HEK293T (cell line): ENCODE data around the gene CCK.

Experiments
- ARNT ChIP-seq: fragments of 450-650 bp; IDR thresholded peaks from 2 replicates; pipeline ENCODE4 v1.6.1; 2017; ENCODE audit warnings: mild to moderate bottlenecking
- BHLHE40 ChIP-seq: fragments of 450-650 bp; IDR thresholded peaks from 2 replicates; pipeline ENCODE4 v1.6.1; 2016; ENCODE audit warnings: mild to moderate bottlenecking, moderate library complexity, borderline replicate concordance
- CTBP1 ChIP-seq: fragments of 450-650 bp; IDR thresholded peaks from 2 replicates; pipeline ENCODE4 v1.6.1; 2016; ENCODE audit warnings: borderline replicate concordance
- ELF4 ChIP-seq: fragments of 450-650 bp; IDR thresholded peaks from 2 replicates; pipeline ENCODE4 v1.6.1; 2017; ENCODE audit warnings: antibody characterized with exemption
- FOXA1 ChIP-seq: fragments of 450-650 bp; IDR thresholded peaks from 2 replicates; pipeline ENCODE4 v1.6.1; 2016; ENCODE audit warnings: mild to moderate bottlenecking
- FOXK2 ChIP-seq: fragments of 450-650 bp; IDR thresholded peaks from 2 replicates; pipeline ENCODE4 v1.6.1; 2016; ENCODE audit warnings: mild to moderate bottlenecking
- FOXM1 ChIP-seq: fragments of 450-650 bp; IDR thresholded peaks from 2 replicates; pipeline ENCODE4 v1.6.1; 2017; ENCODE audit warnings: mild to moderate bottlenecking, borderline replicate concordance
- L3MBTL2 ChIP-seq: fragments of 450-650 bp; conservative IDR thresholded peaks from 2 replicates; pipeline ENCODE4 v1.6.1; 2016; ENCODE audit warnings: mild to moderate bottlenecking
- SP1 ChIP-seq: fragments of 450-650 bp; IDR thresholded peaks from 2 replicates; pipeline ENCODE4 v1.6.1; 2017
- ZNF384 ChIP-seq: fragments of 450-650 bp; IDR thresholded peaks from 2 replicates; pipeline ENCODE4 v1.6.1; 2016

DNA sequence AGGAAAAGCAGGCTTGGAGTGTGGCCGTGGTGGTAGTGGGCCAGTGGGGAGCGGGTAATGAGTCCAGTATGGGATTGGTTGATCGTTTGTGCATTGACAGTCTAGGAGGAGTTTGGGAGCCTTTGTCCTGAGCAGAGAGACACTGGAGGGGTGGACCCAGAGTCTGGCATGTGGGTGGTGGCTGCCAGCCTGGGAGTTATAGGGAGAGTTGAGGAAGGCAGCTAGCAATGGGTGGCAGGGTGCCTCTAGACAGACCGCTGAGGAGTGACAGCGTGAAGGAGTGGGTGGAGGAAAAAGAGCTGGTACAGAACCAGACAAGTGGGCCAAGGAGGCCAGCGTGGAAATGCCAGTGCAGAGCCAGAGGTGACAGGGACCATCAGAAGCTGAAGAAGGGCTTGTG, 1.9 kb upstream of the CCK start:
- no peak for TF ChIP-seq FOXA1
- TF ChIP-seq SP1 = no peak
- no peak for TF ChIP-seq ZNF384
- no peak for TF ChIP-seq ELF4
- TF ChIP-seq FOXK2 = no peak
- TF ChIP-seq L3MBTL2 = no peak
- TF ChIP-seq ARNT = no peak
- TF ChIP-seq BHLHE40 = no peak
- no peak for TF ChIP-seq FOXM1
- TF ChIP-seq CTBP1 = no peak
